Neutrophil (primary cell): ENCODE measurements around the gene ATRX.
"Not testable (repeated sequence)": the region's sequence is repeated elsewhere in the genome, so short reads cannot be mapped to it uniquely, and the experiment has no call there.

ENCODE experiments used
- H3K27ac ChIP-seq: fragments of 200-600 bp; sonication (generic); 2 replicates; pipeline ENCODE4 v1.5.1; 2016; ENCODE audit warnings: mild to moderate bottlenecking, moderate library complexity
- H3K27me3 ChIP-seq: fragments of 200-600 bp; sonication (generic); 2 replicates; pipeline ENCODE4 v1.6.0; 2016; ENCODE audit warnings: mild to moderate bottlenecking
- H3K36me3 ChIP-seq: fragments of 200-600 bp; sonication (generic); 2 replicates; pipeline ENCODE4 v1.5.1; 2017
- H3K4me1 ChIP-seq, 2 experiments: fragments of 200-600 bp in 1 of 2; sonication (generic) in 1 of 2; 1 replicate in 1 of 2; 2 replicates in 1 of 2; pipeline versions ENCODE4 v1.5.1 to v1.6.1; 2013 to 2016; ENCODE audit warnings: low read depth in 1 of 2, low read length in 1 of 2, mild to moderate bottlenecking in 1 of 2, moderate library complexity in 1 of 2; ENCODE audit not compliant: control insufficient read depth in 1 of 2, insufficient read depth in 1 of 2
- H3K4me3 ChIP-seq, 2 experiments: fragments of 200-600 bp in 1 of 2; sonication (generic) in 1 of 2; 1 replicate in 1 of 2; 2 replicates in 1 of 2; pipeline ENCODE4 v1.5.1; 2013 to 2016; ENCODE audit warnings: low read depth in 1 of 2, low read length in 1 of 2, mild to moderate bottlenecking in 1 of 2, moderate library complexity in 1 of 2
- H3K9me3 ChIP-seq: fragments of 200-600 bp; sonication (generic); 2 replicates; pipeline ENCODE4 v1.5.1; 2016
- TF ChIP-seq, protein P1 (sequence below): fragments of 200-600 bp; sonication (generic); IDR thresholded peaks from 2 replicates; pipeline ENCODE4 v1.5.1; 2016; ENCODE audit warnings: antibody characterized with exemption

ATRX gene

DNA sequence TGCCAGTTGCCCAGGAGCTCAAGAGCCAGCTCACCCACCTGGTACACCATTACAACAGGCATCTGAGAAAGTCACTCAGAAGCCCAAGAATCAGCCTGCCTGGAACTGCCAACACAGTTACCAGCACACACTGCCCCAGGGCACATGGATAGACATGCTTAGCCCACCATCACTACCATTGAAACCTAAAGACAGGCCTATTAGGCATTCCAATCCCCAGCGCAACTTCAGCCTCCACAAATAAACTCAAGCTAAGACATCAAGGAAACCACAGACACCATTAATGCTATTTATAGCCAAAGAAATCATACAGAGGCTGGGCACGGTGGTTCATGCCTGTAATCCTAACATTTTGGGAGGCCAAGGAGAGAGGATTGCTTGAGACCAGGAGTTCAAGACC, 42.3 kb downstream of the ATRX start:
- Histone ChIP-seq H3K4me3 (no peak overlapping the region), H3K27ac (no peak overlapping the region), H3K36me3 (no peaks in the 10 kb centered on the region), H3K4me1 (no peaks in the 10 kb centered on the region), H3K27me3 (no peaks in the 10 kb centered on the region), H3K9me3 (no peaks in the 10 kb centered on the region)
- TF ChIP-seq, protein P1, sequence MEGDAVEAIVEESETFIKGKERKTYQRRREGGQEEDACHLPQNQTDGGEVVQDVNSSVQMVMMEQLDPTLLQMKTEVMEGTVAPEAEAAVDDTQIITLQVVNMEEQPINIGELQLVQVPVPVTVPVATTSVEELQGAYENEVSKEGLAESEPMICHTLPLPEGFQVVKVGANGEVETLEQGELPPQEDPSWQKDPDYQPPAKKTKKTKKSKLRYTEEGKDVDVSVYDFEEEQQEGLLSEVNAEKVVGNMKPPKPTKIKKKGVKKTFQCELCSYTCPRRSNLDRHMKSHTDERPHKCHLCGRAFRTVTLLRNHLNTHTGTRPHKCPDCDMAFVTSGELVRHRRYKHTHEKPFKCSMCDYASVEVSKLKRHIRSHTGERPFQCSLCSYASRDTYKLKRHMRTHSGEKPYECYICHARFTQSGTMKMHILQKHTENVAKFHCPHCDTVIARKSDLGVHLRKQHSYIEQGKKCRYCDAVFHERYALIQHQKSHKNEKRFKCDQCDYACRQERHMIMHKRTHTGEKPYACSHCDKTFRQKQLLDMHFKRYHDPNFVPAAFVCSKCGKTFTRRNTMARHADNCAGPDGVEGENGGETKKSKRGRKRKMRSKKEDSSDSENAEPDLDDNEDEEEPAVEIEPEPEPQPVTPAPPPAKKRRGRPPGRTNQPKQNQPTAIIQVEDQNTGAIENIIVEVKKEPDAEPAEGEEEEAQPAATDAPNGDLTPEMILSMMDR = no peak

DNA sequence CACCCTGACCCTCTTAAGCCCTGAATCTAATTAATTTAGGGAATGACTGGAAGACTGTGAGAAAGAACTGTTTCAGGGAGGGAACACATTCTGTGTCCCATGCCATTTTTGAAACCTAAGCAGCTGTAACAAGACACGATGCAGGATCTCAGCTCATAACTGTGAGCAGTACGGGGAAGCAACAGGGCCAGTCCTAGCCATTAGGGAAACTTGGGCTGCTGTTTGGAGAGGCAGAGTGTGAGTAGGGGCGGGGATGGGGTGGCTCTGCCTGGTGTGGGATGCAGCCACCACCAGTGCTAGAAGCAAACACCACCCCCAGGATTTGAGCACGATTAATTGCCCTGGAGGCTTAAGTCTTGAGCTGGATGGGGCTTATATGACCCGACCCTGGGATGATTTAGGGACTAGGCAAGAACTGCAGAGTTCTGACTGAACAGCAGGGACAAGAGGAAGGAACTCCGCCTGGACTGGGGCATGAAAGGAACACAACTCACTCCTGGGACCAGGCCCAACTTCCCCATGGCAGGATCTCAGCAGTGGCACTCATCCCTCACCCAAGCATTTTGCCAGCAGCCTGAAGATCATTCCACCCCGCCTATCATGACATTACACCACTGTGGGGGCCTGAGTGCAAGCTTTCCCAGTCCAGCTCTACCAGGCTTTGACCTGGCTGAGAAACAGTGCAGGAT, 43.1 kb downstream of the ATRX start:
- H3K36me3 ChIP-seq = no peaks in the 10 kb centered on the region
- no peaks in the 10 kb centered on the region for H3K27me3 ChIP-seq
- H3K4me3 ChIP-seq = no peak overlapping the region
- TF ChIP-seq, protein P1 = no peak
- no peak overlapping the region for H3K27ac ChIP-seq
- no peaks in the 10 kb centered on the region for H3K9me3 ChIP-seq
- no peaks in the 10 kb centered on the region for H3K4me1 ChIP-seq

DNA sequence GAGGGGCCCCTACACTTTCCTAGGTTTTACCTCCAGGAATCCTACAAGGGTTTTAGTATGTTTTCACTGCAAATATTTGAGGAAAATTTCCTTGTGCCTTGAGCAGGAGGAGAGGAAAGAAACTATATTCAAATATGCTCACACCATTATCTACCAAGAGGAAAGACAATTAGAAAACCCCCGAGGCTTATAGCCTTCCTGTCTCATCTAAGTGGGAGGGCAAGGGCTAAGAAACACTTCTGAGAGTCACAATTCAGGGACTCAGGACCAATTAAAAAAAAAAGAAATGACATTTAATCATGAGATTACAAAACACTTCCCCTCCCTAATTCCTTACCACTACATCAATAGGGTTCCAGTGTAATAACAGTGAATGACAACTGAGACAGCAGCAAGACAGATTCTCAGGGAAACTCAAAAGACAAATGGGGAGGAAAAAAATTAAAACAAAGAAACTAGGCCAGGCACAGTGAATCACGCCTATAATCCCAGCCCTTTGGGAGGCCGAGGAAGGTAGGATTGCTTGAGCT, 45.6 kb downstream of the ATRX start:
- Histone ChIP-seq H3K36me3 (no peaks in the 10 kb centered on the region), H3K4me3 (no peak overlapping the region), H3K4me1 (no peaks in the 10 kb centered on the region), H3K9me3 (no peaks in the 10 kb centered on the region), H3K27me3 (no peaks in the 10 kb centered on the region), H3K27ac (no peak overlapping the region)
- TF ChIP-seq, protein P1 = no peak

DNA sequence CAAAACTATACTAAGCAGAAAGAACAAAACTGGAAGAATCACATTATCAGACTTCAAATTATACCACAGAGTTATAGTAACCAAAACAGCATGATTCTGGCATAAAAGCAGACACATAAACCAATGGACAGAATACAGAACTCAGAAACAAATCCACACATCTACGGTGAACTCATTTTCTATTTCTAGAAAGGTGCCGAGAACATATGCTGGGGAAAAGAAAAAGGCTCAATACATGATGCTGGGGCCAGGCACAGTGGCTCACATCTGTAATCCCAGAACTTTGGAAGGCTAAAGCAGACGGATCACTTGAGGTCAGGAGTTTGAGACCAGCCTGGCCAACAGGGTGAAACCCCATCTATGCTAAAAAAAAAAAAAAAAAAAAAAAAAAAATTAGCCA, 52.7 kb downstream of the ATRX start:
- Histone ChIP-seq H3K9me3 (no peaks in the 10 kb centered on the region), H3K27me3 (no peaks in the 10 kb centered on the region), H3K27ac (no peak overlapping the region), H3K36me3 (no peaks in the 10 kb centered on the region), H3K4me1 (no peaks in the 10 kb centered on the region), H3K4me3 (no peak overlapping the region)
- TF ChIP-seq, protein P1 = no peak

DNA sequence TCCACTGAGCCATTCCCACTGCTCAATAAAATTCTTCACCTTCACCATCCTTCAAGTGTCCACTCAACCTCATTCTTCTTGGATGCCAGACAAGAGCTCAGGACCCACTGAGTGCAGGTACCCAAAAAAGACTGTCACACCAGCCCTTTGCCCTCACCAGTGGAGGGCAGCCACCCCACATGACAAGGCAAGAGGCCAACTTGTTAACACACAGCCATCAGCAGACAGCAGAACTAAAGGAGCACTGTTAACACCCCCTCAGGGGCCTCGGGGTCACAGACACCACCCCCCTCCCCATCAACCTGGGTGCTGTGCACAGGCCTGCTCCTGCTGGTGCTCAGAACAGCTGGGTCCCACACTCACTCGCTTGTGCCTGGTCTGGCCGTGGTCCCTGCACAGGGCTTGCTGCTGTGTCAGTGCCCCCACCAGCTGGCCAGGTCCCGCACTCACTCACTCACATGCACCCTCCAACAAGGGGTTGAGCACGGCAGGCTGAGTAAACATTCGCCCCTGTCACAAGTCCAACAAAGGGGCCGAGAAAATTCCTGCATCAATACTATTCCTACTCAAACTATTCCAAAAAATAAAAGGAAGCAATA, 54.1 kb downstream of the ATRX start:
- no peaks in the 10 kb centered on the region for H3K27me3 ChIP-seq
- TF ChIP-seq, protein P1 = no peak
- no peaks in the 10 kb centered on the region for H3K4me1 ChIP-seq
- no peaks in the 10 kb centered on the region for H3K36me3 ChIP-seq
- H3K4me3 ChIP-seq = no peak overlapping the region
- H3K27ac ChIP-seq = no peak overlapping the region
- H3K9me3 ChIP-seq = no peaks in the 10 kb centered on the region

DNA sequence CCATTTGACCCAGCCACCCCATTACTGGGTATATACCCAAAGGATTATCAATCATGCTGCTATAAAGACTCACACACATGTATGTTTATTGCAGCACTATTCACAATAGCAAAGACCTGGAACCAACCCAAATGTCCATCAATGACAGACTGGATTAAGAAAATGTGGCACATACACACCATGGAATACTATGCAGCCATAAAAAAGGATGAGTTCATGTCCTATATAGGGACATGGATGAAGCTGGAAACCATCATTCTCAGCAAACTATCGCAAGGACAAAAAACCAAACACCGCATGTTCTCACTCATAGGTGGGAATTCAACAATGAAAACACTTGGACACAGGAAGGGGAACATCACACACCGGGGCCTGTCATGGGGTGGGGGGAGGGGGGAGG, 59.9 kb downstream of the ATRX start:
- H3K9me3 ChIP-seq, H3K4me1 ChIP-seq, H3K27ac ChIP-seq, H3K27me3 ChIP-seq, H3K36me3 ChIP-seq, H3K4me3 ChIP-seq: not testable (repeated sequence)
